IMR-90 (cell line): ENCODE measurements around the gene ANKRD31. TPM values are rescaled to one million over a fixed set of nuclear protein-coding genes. Genes with fewer than 3 reads are reported as not detected.
"Not testable (repeated sequence)": the region's sequence is repeated elsewhere in the genome, so short reads cannot be mapped to it uniquely, and the experiment has no call there.

Experiments
- ATAC-seq: fragments of 200-7000 bp; cut with Tn5 transposase; 2 replicates; pipeline ENCODE4 v1.9.1; 2020; ENCODE audit warnings: low read depth, mild to moderate bottlenecking, moderate library complexity
- BruUV-seq: library from RNA; stranded (reverse); fragments of 400-500 nt; replicated peaks from 2 replicates; lab custom pipeline; 2021; lab: Mats Ljungman, UMichigan
- CTCF ChIA-PET: fragments of 300-600 bp; formaldehyde crosslinking; extraction: SDS; loops from one replicate; lab custom pipeline; 2021; ENCODE audit warnings: antibody characterized with exemption; lab: Yijun Ruan, JAX
- POLR2A ChIA-PET: fragments of 300-600 bp; sonication (Branson Sonifier 250); formaldehyde crosslinking; loops from one replicate; lab custom pipeline; 2022; ENCODE audit warnings: antibody characterized with exemption; ENCODE audit not compliant: unreplicated experiment; lab: Charles Lee
- DNase-seq: peaks from one replicate; pipeline ENCODE4 v3.0.0; 2013
- H2AFZ ChIP-seq: replicated peaks from 2 replicates; pipeline ENCODE3; 2013; ENCODE audit warnings: low read length, mild to moderate bottlenecking; ENCODE audit not compliant: poor library complexity
- H2AK5ac ChIP-seq: 2 replicates; pipeline ENCODE4 v1.6.1; 2013; ENCODE audit warnings: low read depth, low read length, inconsistent platforms
- H2AK9ac ChIP-seq: replicated peaks from 2 replicates; pipeline ENCODE3; 2013; ENCODE audit warnings: mild to moderate bottlenecking, low read depth, low read length, moderate library complexity; ENCODE audit not compliant: poor library complexity
- H2BK120ac ChIP-seq: 2 replicates; pipeline ENCODE4 v1.6.1; 2013; ENCODE audit warnings: low read depth, low read length, inconsistent platforms
- H2BK15ac ChIP-seq: 3 replicates; pipeline ENCODE4 v1.6.1; 2013; ENCODE audit warnings: low read depth, low read length, inconsistent platforms
- H2BK20ac ChIP-seq: 2 replicates; pipeline ENCODE4 v1.6.1; 2013; ENCODE audit warnings: low read depth, mild to moderate bottlenecking, inconsistent platforms, low read length, moderate library complexity
- H2BK5ac ChIP-seq: 2 replicates; pipeline ENCODE4 v1.6.1; 2013; ENCODE audit warnings: mild to moderate bottlenecking, low read depth, low read length, inconsistent platforms; ENCODE audit not compliant: poor library complexity, severe bottlenecking
- H3K14ac ChIP-seq: replicated peaks from 2 replicates; pipeline ENCODE4 v1.6.1; 2013; ENCODE audit warnings: low read depth, low read length, inconsistent platforms
- H3K18ac ChIP-seq: 2 replicates; pipeline ENCODE4 v1.6.1; 2013; ENCODE audit warnings: low read depth, low read length, control low read depth
- H3K23ac ChIP-seq: 2 replicates; pipeline ENCODE4 v1.6.1; 2013; ENCODE audit warnings: low read depth, low read length, inconsistent platforms
- H3K27ac ChIP-seq: 2 replicates; pipeline ENCODE4 v1.5.1; 2013; ENCODE audit warnings: mild to moderate bottlenecking, control low read depth, low read length; ENCODE audit not compliant: insufficient read depth
- H3K27me3 ChIP-seq: 2 replicates; pipeline ENCODE4 v1.6.1; 2013; ENCODE audit warnings: low read length; ENCODE audit not compliant: control insufficient read depth, insufficient read depth
- H3K36me3 ChIP-seq: 2 replicates; pipeline ENCODE4 v1.6.1; 2013; ENCODE audit warnings: low read length, mixed read lengths; ENCODE audit not compliant: control insufficient read depth, insufficient read depth
- H3K4ac ChIP-seq: 2 replicates; pipeline ENCODE4 v1.6.1; 2013; ENCODE audit warnings: low read depth, low read length, inconsistent platforms
- H3K4me1 ChIP-seq: 2 replicates; pipeline ENCODE4 v1.6.1; 2013; ENCODE audit warnings: low read length, mixed read lengths; ENCODE audit not compliant: control insufficient read depth, insufficient read depth
- H3K4me2 ChIP-seq: 2 replicates; pipeline ENCODE4 v1.6.1; 2013; ENCODE audit warnings: low read depth, mild to moderate bottlenecking, control low read depth, low read length, moderate library complexity
- H3K4me3 ChIP-seq: 2 replicates; pipeline ENCODE4 v1.5.1; 2013; ENCODE audit warnings: low read depth, mild to moderate bottlenecking, control low read depth, low read length, moderate library complexity; ENCODE audit not compliant: insufficient read depth
- H3K56ac ChIP-seq: 2 replicates; pipeline ENCODE4 v1.6.1; 2013; ENCODE audit warnings: low read length, inconsistent platforms; ENCODE audit not compliant: insufficient read depth; ENCODE audit errors: extremely low read depth
- H3K79me1 ChIP-seq, 2 experiments: 2 replicates each; pipeline ENCODE4 v1.6.1; 2013; ENCODE audit warnings: low read length in 2 of 2, inconsistent platforms in 1 of 2, low read depth in 1 of 2
- H3K9ac ChIP-seq: 2 replicates; pipeline ENCODE4 v1.6.1; 2013; ENCODE audit warnings: low read depth, low read length, control low read depth
- H3K9me1 ChIP-seq: 2 replicates; pipeline ENCODE4 v1.6.1; 2013; ENCODE audit warnings: low read length, inconsistent platforms; ENCODE audit not compliant: insufficient read depth
- H3K9me3 ChIP-seq: 2 replicates; pipeline ENCODE4 v1.6.1; 2013; ENCODE audit warnings: low read length; ENCODE audit not compliant: control insufficient read depth, insufficient read depth
- H4K20me1 ChIP-seq: 2 replicates; pipeline ENCODE4 v1.6.1; 2013; ENCODE audit warnings: low read length, inconsistent platforms; ENCODE audit not compliant: insufficient read depth
- H4K5ac ChIP-seq: 2 replicates; pipeline ENCODE4 v1.6.1; 2013; ENCODE audit warnings: mild to moderate bottlenecking, low read depth, low read length, control low read depth
- H4K8ac ChIP-seq, 2 experiments: 2 replicates each; pipeline ENCODE4 v1.6.1; 2013; ENCODE audit warnings: low read depth in 2 of 2, low read length in 2 of 2, control low read depth in 1 of 2, inconsistent platforms in 1 of 2
- H4K91ac ChIP-seq: 2 replicates; pipeline ENCODE4 v1.6.1; 2013; ENCODE audit warnings: low read depth, low read length, inconsistent platforms; ENCODE audit not compliant: insufficient read depth
- MAZ ChIP-seq: IDR thresholded peaks from 2 replicates; pipeline ENCODE4 v1.6.1; 2012; ENCODE audit warnings: low read depth, mild to moderate bottlenecking, low read length, improper control_type of control experiment, moderate library complexity, borderline replicate concordance
- SMC3 ChIP-seq: fragments of 150-350 bp; IDR thresholded peaks from 2 replicates; pipeline ENCODE4 v1.6.1; 2016; ENCODE audit warnings: low read depth, mild to moderate bottlenecking, antibody characterized with exemption, low read length, moderate library complexity
- WGBS, 2 experiments: methylation state at CpG; one replicate each; pipeline versions ENCODE4 v1.1.5 to v1.1.7; 2013; ENCODE audit warnings: missing lambda C conversion rate in 2 of 2; ENCODE audit not compliant: insufficient read length in 1 of 2; ENCODE audit errors: extremely low coverage in 2 of 2; 5-methylcytosine and 5-hydroxymethylcytosine counted together
- dilution Hi-C: fragments of 300-500 bp; cut with HindIII; formaldehyde crosslinking; loops from one replicate; pipeline ENCODE4 v1.14.3; 2018; ENCODE audit warnings: low sequenced_read_pairs; ENCODE audit not compliant: unreplicated experiment
- in situ Hi-C: fragments of 300-500 bp; cut with MboI; formaldehyde crosslinking; loops from 3 replicates; pipeline ENCODE4 v1.14.3; 2019; ENCODE audit warnings: low sequenced_read_pairs, inconsistent platforms, mixed read lengths
- intact Hi-C: fragments of 100-400 bp; cut with micrococcal nuclease; formaldehyde crosslinking; loops from 2 replicates; pipeline ENCODE4 v1.10.0; 2022
- polyA plus RNA-seq, 3 experiments: library from polyadenylated mRNA; depleted of rRNA; stranded (reverse); fragments of >200 nt; gene quantifications; 2 replicates each; pipeline ENCODE4 v1.2.3, GENCODE V29; 2012; ENCODE audit warnings: low replicate concordance in 1 of 3
- total RNA-seq: library from RNA; depleted of rRNA; stranded (reverse); fragments of >200 nt; gene quantifications from 2 replicates; pipeline ENCODE4 v1.2.3, GENCODE V29; 2012

Gene ANKRD31
- total and polyA plus RNA-seq, 2 of the 4 experiments (the other 2 are of a cell fraction), result under 0.01 to 0.02 TPM

DNA sequence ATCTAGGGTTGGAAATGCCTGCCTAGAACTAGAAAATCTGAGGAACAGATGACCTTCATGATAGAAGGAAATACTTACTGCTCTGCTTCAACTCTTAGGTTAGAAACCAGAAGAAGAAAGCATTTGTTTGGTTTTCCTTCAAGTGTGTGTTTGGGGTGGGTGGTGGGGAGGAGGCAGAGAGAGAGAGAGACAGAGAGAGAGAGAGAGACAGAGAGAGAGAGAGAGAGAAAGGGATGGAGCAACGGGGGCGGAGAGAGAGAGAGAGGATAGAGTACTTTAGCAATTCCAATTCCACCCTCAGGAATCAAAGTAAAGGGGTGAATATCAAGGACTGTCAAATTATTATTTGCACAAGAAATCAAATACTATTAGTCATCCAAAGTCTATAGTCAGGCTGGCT lies 155.2 kb downstream of the ANKRD31 start:
- BruUV-seq, result no TSS peak
- no peak overlapping the region for H3K4me2 ChIP-seq
- no peaks in the 10 kb centered on the region for H4K20me1 ChIP-seq
- H3K4me3 ChIP-seq, result no peak overlapping the region
- CTCF ChIA-PET, result no interaction called here
- no peak overlapping the region for H2BK15ac ChIP-seq
- no peak for DNase-seq
- no peaks in the 10 kb centered on the region for H3K9me1 ChIP-seq
- no peaks in the 10 kb centered on the region for H3K4me1 ChIP-seq
- WGBS, 2 experiments, result no CpG with 5 or more reads among the region's 2 CpGs
- H3K4ac ChIP-seq, result no peak overlapping the region
- no peak overlapping the region for H2AK9ac ChIP-seq
- H3K79me1 ChIP-seq, result no peaks in the 10 kb centered on the region
- no peak overlapping the region for H3K14ac ChIP-seq
- no peak overlapping the region for H2BK5ac ChIP-seq
- no peak overlapping the region for H2AK5ac ChIP-seq
- dilution Hi-C loops (no loop called here), intact Hi-C loops (no loop called here), in situ Hi-C loops (no loop called here)
- POLR2A ChIA-PET, result no interaction called here
- H3K23ac ChIP-seq, result no peak overlapping the region
- H3K27ac ChIP-seq, result no peak overlapping the region
- H3K9me3 ChIP-seq, result no peaks in the 10 kb centered on the region
- no peak overlapping the region for H4K5ac ChIP-seq
- H3K56ac ChIP-seq, result no peak overlapping the region
- H3K9ac ChIP-seq, result no peak overlapping the region
- no peaks in the 10 kb centered on the region for H3K36me3 ChIP-seq
- ATAC-seq, result no peak
- H3K18ac ChIP-seq, result no peak overlapping the region
- TF ChIP-seq MAZ (no peak), SMC3 (no peak)
- H2BK120ac ChIP-seq, result no peak overlapping the region
- H3K27me3 ChIP-seq, result no peaks in the 10 kb centered on the region
- H4K91ac ChIP-seq, result no peak overlapping the region
- H2AFZ ChIP-seq, result no peak overlapping the region
- no peak overlapping the region for H2BK20ac ChIP-seq
- H4K8ac ChIP-seq, result no peak overlapping the region

DNA sequence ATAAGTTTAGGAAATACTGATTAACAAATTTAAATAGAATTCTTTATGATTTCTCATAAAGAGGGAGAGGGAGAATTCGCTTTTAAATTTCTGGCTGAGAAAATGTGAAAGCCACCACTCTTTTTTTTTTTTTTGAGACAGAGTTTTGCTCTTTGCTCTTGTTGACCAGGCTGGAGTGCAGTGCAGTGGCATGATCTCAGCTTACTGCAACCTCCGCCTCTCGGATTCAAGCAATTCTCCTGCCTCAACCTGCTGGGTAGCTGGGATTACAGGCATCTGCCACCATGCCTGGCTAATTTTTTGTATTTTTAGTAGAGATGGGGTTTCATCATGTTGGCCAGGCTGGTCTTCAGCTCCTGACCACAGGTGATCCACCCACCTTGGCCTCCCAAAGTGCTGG lies 157.3 kb downstream of the ANKRD31 start:
- H3K18ac ChIP-seq, H3K14ac ChIP-seq, H2AK5ac ChIP-seq, ATAC-seq, H2BK120ac ChIP-seq, H3K79me1 ChIP-seq, H2BK20ac ChIP-seq, in situ Hi-C loops, H3K4ac ChIP-seq, dilution Hi-C loops, H4K20me1 ChIP-seq, intact Hi-C loops, H2AFZ ChIP-seq, H3K9me1 ChIP-seq, CTCF ChIA-PET, H3K56ac ChIP-seq, H3K27ac ChIP-seq, H4K91ac ChIP-seq, H2AK9ac ChIP-seq, H3K4me2 ChIP-seq, BruUV-seq, DNase-seq, H4K5ac ChIP-seq, H3K4me1 ChIP-seq, H3K4me3 ChIP-seq, H4K8ac ChIP-seq, H3K23ac ChIP-seq, H3K9me3 ChIP-seq, H3K9ac ChIP-seq, H3K27me3 ChIP-seq, H2BK5ac ChIP-seq, POLR2A ChIA-PET, H3K36me3 ChIP-seq, H2BK15ac ChIP-seq: not testable (repeated sequence)
- WGBS, 2 experiments, result 80% methylated on average over 2 of the region's 3 CpGs; no CpG with 5 or more reads in 1 of the 2 experiments
